AG09319 (cell line): ENCODE results near the gene KRT85.

Source experiments
- DNase-seq: peaks from one replicate; pipeline ENCODE4 v3.0.0-alpha.2; 2010; ENCODE audit warnings: low read depth; ENCODE audit errors: extremely low read depth
- TF ChIP-seq, protein P1 (sequence below): IDR thresholded peaks from 2 replicates; pipeline ENCODE4 v1.5.1; 2011; ENCODE audit warnings: low read depth, mild to moderate bottlenecking, inconsistent platforms, low read length, moderate library complexity

KRT85 gene

DNA sequence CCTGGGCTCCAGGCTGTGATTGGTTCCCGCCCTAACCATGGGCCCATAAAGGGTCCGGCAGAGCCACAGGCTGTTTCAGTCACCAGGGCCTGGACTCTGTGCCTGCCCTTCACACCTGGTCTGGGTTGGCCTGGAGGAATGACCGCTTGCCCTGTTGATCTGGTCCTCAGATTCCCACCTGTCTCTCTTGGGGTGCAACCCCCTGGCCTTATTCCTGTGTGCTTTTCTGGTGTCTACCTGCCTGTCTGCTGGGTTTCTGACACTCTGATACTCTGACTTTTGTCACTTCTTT, 43.2 kb downstream of the KRT85 start:
- TF ChIP-seq, protein P1, sequence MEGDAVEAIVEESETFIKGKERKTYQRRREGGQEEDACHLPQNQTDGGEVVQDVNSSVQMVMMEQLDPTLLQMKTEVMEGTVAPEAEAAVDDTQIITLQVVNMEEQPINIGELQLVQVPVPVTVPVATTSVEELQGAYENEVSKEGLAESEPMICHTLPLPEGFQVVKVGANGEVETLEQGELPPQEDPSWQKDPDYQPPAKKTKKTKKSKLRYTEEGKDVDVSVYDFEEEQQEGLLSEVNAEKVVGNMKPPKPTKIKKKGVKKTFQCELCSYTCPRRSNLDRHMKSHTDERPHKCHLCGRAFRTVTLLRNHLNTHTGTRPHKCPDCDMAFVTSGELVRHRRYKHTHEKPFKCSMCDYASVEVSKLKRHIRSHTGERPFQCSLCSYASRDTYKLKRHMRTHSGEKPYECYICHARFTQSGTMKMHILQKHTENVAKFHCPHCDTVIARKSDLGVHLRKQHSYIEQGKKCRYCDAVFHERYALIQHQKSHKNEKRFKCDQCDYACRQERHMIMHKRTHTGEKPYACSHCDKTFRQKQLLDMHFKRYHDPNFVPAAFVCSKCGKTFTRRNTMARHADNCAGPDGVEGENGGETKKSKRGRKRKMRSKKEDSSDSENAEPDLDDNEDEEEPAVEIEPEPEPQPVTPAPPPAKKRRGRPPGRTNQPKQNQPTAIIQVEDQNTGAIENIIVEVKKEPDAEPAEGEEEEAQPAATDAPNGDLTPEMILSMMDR: no peak
- no peak for DNase-seq

DNA sequence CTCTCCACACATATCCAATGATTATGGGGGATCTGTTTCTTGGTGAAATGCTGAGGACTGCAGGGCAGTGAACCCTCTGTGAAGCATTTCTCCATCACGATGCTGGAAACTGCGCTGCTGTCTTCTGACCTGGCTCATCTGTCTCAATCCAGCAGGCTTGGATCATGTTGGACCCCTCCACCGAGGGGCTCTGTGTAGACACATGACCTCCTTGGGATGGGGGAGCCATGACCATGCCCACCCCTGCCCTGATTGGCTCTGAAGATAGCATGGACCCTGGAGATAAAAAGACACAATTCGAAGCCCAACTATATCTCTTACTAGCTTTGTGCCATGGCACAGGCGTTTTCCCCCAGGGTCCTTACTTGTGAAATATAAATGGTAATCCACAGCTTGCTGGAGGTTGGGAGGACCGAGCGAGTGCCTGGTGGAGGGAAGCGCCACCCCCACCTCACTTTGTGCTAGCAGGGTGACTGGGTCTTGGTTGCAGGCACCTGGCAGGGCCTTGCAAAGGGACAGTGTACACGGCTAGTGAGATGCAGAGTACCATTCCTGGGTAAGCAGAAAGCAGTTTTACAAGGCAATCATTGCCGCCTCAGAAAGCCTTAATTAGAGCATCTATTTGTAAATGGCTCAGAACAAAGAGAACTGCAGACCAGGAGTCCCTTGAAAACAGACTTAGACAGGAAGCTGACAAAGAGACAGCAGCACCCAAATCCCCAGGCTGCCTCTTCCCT, 43.7 kb downstream of the KRT85 start:
- DNase-seq: no peak
- TF ChIP-seq, protein P1: no peak

DNA sequence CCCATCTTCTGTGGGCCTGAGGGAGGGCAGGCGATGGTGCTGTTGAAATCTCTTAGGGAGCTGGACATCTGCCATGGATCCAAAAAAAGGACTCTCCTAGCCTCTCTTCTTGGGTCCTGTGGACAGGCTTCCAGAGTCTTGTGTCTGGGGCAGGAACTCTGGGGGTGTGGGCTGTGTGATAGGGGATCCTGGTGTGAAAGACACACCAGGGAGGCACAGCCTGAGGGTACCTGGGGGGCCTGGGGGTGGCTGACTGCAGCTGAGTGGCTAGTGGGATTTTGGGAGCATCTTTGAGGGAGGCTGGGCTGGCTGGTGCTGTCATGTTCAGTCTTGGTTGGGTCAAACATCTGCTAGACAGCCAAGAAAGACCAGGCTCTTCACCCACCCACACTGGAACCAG, 44.3 kb downstream of the KRT85 start:
- no peak for DNase-seq
- TF ChIP-seq, protein P1: no peak

DNA sequence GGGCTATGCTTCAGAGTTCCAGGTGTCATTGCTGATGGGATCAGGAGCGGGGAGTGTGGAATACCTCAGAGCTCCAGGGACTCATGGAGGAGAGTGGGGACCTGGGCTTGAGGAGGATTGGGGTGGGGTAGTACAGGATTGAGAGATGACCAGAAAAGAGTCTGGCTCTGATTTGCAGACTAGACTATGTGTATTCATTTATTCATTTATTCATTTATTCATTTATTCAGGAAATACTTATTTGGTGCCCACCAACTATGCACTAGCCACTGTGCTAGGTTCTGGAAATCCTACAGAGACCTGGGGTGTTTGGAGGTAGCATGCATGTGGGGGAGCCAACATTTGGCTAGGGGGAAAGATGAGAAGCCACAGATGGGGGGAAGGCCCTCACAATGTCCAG, 45.2 kb downstream of the KRT85 start:
- DNase-seq: no peak
- TF ChIP-seq, protein P1: no peak

DNA sequence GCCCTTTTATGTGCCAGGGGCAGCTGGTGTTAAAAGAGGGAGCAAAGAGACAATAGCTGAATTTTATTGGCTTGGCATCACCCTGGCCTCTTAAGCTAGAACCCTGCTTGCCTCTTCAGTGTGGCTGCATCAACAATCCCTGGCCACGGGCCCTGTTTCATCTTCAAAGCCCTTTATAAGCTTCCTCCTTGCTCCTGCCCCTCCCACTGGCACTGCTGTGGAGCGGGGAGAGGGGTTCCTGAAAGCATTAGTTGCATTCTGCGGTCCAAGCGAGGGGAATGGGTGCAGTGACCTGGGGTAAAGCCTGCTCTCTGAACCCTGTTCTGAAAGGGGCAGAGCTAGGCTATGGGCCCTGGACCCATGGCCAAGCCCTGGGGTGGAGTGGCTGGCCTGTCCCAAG, 45.9 kb downstream of the KRT85 start:
- no peak for DNase-seq

DNA sequence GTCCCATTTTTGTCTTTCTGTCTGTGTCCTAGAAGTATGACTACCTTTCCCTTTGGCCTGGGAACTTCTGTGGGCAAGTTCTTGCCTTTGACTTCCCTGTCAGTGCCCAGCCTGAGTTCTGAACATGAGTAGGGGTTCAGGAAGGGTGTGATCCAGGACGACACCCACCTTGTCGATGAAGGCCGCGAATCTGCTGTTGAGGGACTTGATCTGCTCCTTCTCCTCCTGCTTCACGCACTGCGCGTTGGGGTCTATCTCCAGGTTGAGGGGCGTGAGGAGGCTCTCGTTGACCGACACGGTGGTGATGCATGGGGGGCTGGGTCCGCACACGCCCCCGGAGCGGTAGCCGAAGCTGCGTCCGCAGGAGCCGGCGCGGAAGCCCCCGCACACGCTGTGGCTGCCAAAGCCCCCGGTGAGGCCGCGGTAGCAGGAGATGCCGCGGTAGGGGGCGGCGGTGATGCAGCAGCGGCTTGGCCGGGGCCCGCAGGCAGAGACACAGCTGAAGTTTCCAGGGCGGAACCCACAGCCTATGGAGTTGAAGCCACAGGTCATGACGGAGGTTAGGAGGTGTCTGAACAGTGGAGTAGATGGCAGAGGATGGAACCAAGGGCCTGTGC, 46.4 kb downstream of the KRT85 start, which contains the start of gene KRT83:
TSS of gene KRT83 (minus strand) at position 615 of the 617 bp plus-strand sequence. CDS start at position 552, 63 bp downstream.
- no peak for DNase-seq
- TF ChIP-seq, protein P1: no peak

More for the DNA sequence above, 45.9 kb downstream of the KRT85 start:
- TF ChIP-seq, protein P1: no peak

DNA sequence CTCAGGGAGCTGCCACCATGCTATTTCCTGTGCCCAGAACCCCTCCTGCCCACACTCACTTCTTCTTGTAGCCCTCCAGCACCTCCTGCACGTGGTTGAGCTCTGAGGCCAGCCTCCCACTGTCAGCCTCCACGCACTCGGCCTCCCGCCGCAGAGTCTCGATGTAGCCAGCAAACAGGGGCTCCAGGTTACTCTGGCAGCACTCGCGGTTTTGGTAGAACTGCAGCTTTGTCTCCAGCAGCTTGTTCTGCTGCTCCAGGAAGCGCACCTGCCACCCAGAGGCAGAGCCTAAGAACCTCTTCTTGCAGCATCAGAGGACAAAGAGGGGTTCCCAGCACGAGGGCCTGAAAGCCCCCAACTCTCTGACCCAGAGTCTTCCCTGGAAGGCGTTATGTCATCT, 48.2 kb downstream of the KRT85 start:
- TF ChIP-seq, protein P1: no peak; the same call in 1 of the 2 replicates
- DNase-seq: no peak
